Measurements from ENCODE around the gene DNAJB9. TPM values are rescaled to one million over a fixed set of nuclear protein-coding genes. Genes with fewer than 3 reads are reported as not detected.
A peak's percentile ranks its signal among the peaks of the same experiment; 100 is the strongest.

Gene DNAJB9
- total and polyA plus RNA-seq, 2 of the 8 experiments (the other 6 are each of a cell fraction or from before 2014, with no cell fraction given): 1.8 to 9.7 TPM

GRCh38 chr7:108525985-108526767, 43.5 kb upstream of the DNAJB9 start, which contains the start of gene PNPLA8:
Gene PNPLA8, minus strand, starts transcription at chr7:108526135. Its CDS starts 10,644 bp downstream, at chr7:108515491.
- Histone ChIP-seq H3K23me2 (ENCODE audit: low read depth, low read length) (peaks cover 4% of the 10 kb centered on the region; the same call in 1 of the 2 replicates), H2BK5ac (ENCODE audit: low read depth, low read length) (peak within 1 kb of the TSS; percentile 84), H2BK120ac (replicated peaks; ENCODE audit: low read depth, low read length) (no peak within 1 kb of the TSS), H2BK12ac (ENCODE audit: low read depth, low read length) (no peak within 1 kb of the TSS), H3K27ac (ENCODE audit: low read depth, low read length) (peak within 1 kb of the TSS; percentile 86), H3K9ac (replicated peaks in 1 of 4; ENCODE audit: extremely low read depth in 1 of 4, low read depth in 3 of 4, low read length in 3 of 4) (peak within 1 kb of the TSS; percentile 64 to 87 (median 84)), H4K91ac (replicated peaks; ENCODE audit: insufficient read length, low read length) (no peak within 1 kb of the TSS), H4K8ac (ENCODE audit: extremely low read depth, insufficient read depth, low read length) (peak within 1 kb of the TSS; percentile 88), H3K36me3 (ENCODE audit: control insufficient read depth in 2 of 4, insufficient read depth in 4 of 4, low read length in 3 of 4) (no peaks in the 10 kb centered on the region), H3K79me1 (ENCODE audit: low read depth, low read length) (0 out of 2 replicates have a peak, but pooled peaks cover 4% of the 10 kb centered on the region), H3K79me2 (ENCODE audit: control insufficient read depth in 1 of 2, insufficient read depth in 2 of 2, low read length in 2 of 2) (peaks cover 0 to 37% of the 10 kb centered on the region in 2 experiments; a peak in 3 of 4 replicates), H3K4ac (replicated peaks; ENCODE audit: insufficient read length, low read depth, low read length) (no peak within 1 kb of the TSS), H3K9me3 (ENCODE audit: insufficient read depth in 2 of 2, low read depth in 1 of 2, low read length in 1 of 2) (no peaks in the 10 kb centered on the region), H3K18ac (ENCODE audit: extremely low read depth, low read length) (peak within 1 kb of the TSS; percentile 51; the same call in 1 of the 2 replicates), H2AFZ (ENCODE audit: low read length) (peak within 1 kb of the TSS; percentile 61; the same call in 1 of the 2 replicates), H3K27me3 (replicated peaks in 1 of 4; ENCODE audit: control insufficient read depth in 3 of 4, extremely low read depth in 1 of 4, insufficient read depth in 3 of 4, low read length in 3 of 4) (no peaks in the 10 kb centered on the region), H3K14ac (ENCODE audit: insufficient read length) (no peak within 1 kb of the TSS), H3K4me1 (replicated peaks in 1 of 4; ENCODE audit: control insufficient read depth in 3 of 4, insufficient read depth in 4 of 4, low read length in 3 of 4) (peaks cover 2 to 15% (median 9%) of the 10 kb centered on the region in 4 experiments; a peak in 4 of 7 replicates), H3K4me2 (ENCODE audit: insufficient read depth in 1 of 2, low read depth in 2 of 2, low read length in 2 of 2) (peak within 1 kb of the TSS; percentile 80 to 93), H4K5ac (ENCODE audit: insufficient read length, low read depth, low read length) (peak within 1 kb of the TSS; percentile 85), H3K56ac (replicated peaks; ENCODE audit: insufficient read length, low read depth, low read length) (peak within 1 kb of the TSS; percentile 62), H2AK5ac (ENCODE audit: low read depth, low read length) (no peak within 1 kb of the TSS), H2BK20ac (ENCODE audit: low read length) (no peak within 1 kb of the TSS), H4K20me1 (replicated peaks in 1 of 2; ENCODE audit: control insufficient read depth in 1 of 2, insufficient read depth in 2 of 2, low read length in 2 of 2) (no peaks in the 10 kb centered on the region), H3K23ac (ENCODE audit: insufficient read length) (no peak within 1 kb of the TSS), H3K4me3 (ENCODE audit: extremely low read depth in 1 of 4, insufficient read depth in 2 of 4, low read depth in 3 of 4, low read length in 4 of 4) (peak within 1 kb of the TSS; percentile 73 to 95 (median 86)), H2BK15ac (ENCODE audit: low read length) (0 out of 2 replicates have a peak within 1 kb of the TSS, but pooled peaks have one; percentile 22)
- peak; percentile 97 to 100 for DNase-seq (ENCODE audit: low read depth in 1 of 2, low spot score in 2 of 2)
- FAIRE-seq: peak; percentile 45
- POLR2A ChIA-PET (ENCODE audit: partially characterized antibody): interaction anchor here (0.7 to 4.7 kb wide), 8 partner anchors 9 to 70 kb away, joined by 3 to 21 read pairs (median 4); partner anchors contain the start of genes DNAJB9, NRCAM and THAP5
- 1% methylated on average over 64 of the region's 64 CpGs; no CpG with 5 or more reads in 1 of the 2 experiments for WGBS, 2 experiments (ENCODE audit: extremely low coverage in 1 of 2, insufficient coverage in 1 of 2, insufficient read length in 1 of 2, insufficient replicate concordance in 2 of 2, low coverage in 1 of 2, low lambda C conversion rate in 2 of 2, missing lambda C conversion rate in 1 of 2)
- CTCF ChIA-PET (ENCODE audit: partially characterized antibody): interaction anchor here (0.6 to 2.6 kb wide), 7 partner anchors 13 to 410 kb away, joined by 3 to 8 read pairs (median 4); no protein-coding TSS in a partner anchor
- TF ChIP-seq CBX8 (IDR thresholded peaks at IDR 0.05; ENCODE audit: borderline replicate concordance, low read depth, low read length) (no peak), TAF1 (IDR thresholded peaks at IDR 0.05; ENCODE audit: low read depth, low read length) (peak; percentile 74; the same call in 1 of the 2 replicates), ATF3 (IDR thresholded peaks at IDR 0.05; ENCODE audit: insufficient read depth, low read depth, low read length) (no peak), GABPA (IDR thresholded peaks at IDR 0.05; ENCODE audit: borderline replicate concordance, insufficient read depth, low read length) (no peak; the same call in 1 of the 2 replicates), SP1 (IDR thresholded peaks at IDR 0.05; ENCODE audit: low read depth, low read length) (no peak), BACH1 (IDR thresholded peaks at IDR 0.05; ENCODE audit: low read length) (peak; percentile 52; the same call in 1 of the 2 replicates), POLR2A (IDR thresholded peaks at IDR 0.05; ENCODE audit: control extremely low read depth in 1 of 2, low read depth in 2 of 2, low read length in 2 of 2) (peak; percentile 70 to 92), SIN3A (conservative IDR thresholded peaks at IDR 0.05 in 1 of 2, IDR thresholded peaks at IDR 0.05 in 1 of 2; ENCODE audit: low read depth in 1 of 2, low read length in 2 of 2) (peak; percentile 86 to 91; a peak in 2 of 4 replicates), HDAC2 (IDR thresholded peaks at IDR 0.05; ENCODE audit: borderline replicate concordance in 1 of 2, low read depth in 2 of 2, low read length in 2 of 2) (peak in 1 of 2 experiments; percentile 79; a peak in 2 of 4 replicates), POU5F1 (IDR thresholded peaks at IDR 0.05; ENCODE audit: low read depth, low read length) (no peak)
